Measurements from ENCODE around the gene COQ3. TPM values are rescaled to one million over a fixed set of nuclear protein-coding genes. Genes with fewer than 3 reads are reported as not detected.

The COQ3 gene
- total RNA-seq, 1 experiment from 2014 or later = 10.9 TPM

DNA sequence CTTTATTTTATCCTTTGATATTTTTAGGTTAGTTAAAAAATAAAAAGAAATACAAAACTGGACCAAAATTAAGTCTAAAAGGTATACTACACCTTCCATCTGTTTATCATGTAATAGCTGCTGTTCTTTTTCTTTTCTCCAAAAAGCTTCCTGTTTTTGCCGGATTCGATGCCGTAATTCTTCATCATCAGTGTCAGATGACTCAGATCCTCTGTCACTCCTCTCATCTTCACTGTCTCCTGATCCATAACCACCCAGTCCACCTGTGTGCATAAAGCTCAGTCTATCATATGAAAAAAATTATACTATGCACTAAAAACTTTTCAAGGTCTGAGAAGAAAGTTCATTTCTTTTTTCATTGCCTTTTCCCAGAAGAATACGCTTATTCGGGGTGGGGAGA lies 8.5 kb upstream of the COQ3 start:
- no peak overlapping the region for H4K8ac ChIP-seq (replicated peaks; ENCODE audit: insufficient read length, low read depth, low read length)
- H2BK120ac ChIP-seq (ENCODE audit: low read depth, low read length, poor library complexity, severe bottlenecking) = no peak overlapping the region
- H3K56ac ChIP-seq (ENCODE audit: insufficient read length, low read depth, low read length) = no peak overlapping the region
- Mint-ChIP-seq H3K36me3 (ENCODE audit: insufficient read depth in 1 of 3, low read depth in 3 of 3) (peaks cover 44 to 86% (median 73%) of the 10 kb centered on the region in 3 experiments; a peak in 6 of 7 replicates), H3K27me3 (ENCODE audit: low read depth) (no peaks in the 10 kb centered on the region), H3K4me3 (no peak overlapping the region), H3K4me1 (no peaks in the 10 kb centered on the region), H3K9me3 (no peaks in the 10 kb centered on the region), H3K27ac (no peak overlapping the region)
- H4K91ac ChIP-seq (ENCODE audit: insufficient read length, low read depth, low read length) = no peak overlapping the region
- WGBS (ENCODE audit: extremely low coverage, insufficient read length, low lambda C conversion rate) = no CpG with 5 or more reads among the region's 5 CpGs
- no peak overlapping the region for H2BK15ac ChIP-seq (ENCODE audit: low read depth, low read length)
- H3K79me1 ChIP-seq (ENCODE audit: insufficient read depth, low read depth, low read length, poor library complexity, severe bottlenecking) = no peaks in the 10 kb centered on the region
- H4K5ac ChIP-seq (ENCODE audit: insufficient read length, low read depth, low read length) = no peak overlapping the region
- no peak for DNase-seq
- no peaks in the 10 kb centered on the region for H3K27me3 ChIP-seq (ENCODE audit: insufficient read depth, low read length)
- no peak overlapping the region for H2AFZ ChIP-seq (ENCODE audit: low read length)
- H2BK12ac ChIP-seq (ENCODE audit: insufficient read length, low read depth, low read length) = no peak overlapping the region
- H3K9me3 ChIP-seq (ENCODE audit: control insufficient read depth, low read depth, low read length) = no peaks in the 10 kb centered on the region
- TF ChIP-seq, protein P1, sequence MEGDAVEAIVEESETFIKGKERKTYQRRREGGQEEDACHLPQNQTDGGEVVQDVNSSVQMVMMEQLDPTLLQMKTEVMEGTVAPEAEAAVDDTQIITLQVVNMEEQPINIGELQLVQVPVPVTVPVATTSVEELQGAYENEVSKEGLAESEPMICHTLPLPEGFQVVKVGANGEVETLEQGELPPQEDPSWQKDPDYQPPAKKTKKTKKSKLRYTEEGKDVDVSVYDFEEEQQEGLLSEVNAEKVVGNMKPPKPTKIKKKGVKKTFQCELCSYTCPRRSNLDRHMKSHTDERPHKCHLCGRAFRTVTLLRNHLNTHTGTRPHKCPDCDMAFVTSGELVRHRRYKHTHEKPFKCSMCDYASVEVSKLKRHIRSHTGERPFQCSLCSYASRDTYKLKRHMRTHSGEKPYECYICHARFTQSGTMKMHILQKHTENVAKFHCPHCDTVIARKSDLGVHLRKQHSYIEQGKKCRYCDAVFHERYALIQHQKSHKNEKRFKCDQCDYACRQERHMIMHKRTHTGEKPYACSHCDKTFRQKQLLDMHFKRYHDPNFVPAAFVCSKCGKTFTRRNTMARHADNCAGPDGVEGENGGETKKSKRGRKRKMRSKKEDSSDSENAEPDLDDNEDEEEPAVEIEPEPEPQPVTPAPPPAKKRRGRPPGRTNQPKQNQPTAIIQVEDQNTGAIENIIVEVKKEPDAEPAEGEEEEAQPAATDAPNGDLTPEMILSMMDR (conservative IDR thresholded peaks at IDR 0.05) = no peak
- no peak overlapping the region for H2AK5ac ChIP-seq (ENCODE audit: insufficient read length, low read length)
- no peak overlapping the region for H2BK20ac ChIP-seq (ENCODE audit: low read depth, low read length, poor library complexity, severe bottlenecking)
- no peak overlapping the region for H3K18ac ChIP-seq (ENCODE audit: insufficient read length, low read depth, low read length)
- H3K9ac ChIP-seq (ENCODE audit: extremely low read depth, insufficient read length, low read length) = no peak overlapping the region
- H3K23ac ChIP-seq (ENCODE audit: insufficient read length, low read depth, low read length) = no peak overlapping the region
- no peaks in the 10 kb centered on the region for H3K79me2 ChIP-seq (ENCODE audit: insufficient read depth, low read length)
- no peak overlapping the region for H3K4me2 ChIP-seq (ENCODE audit: insufficient read depth, insufficient read length, low read length)
- no peak overlapping the region for H2BK5ac ChIP-seq (ENCODE audit: insufficient read length, low read length)
- no peak overlapping the region for H3T11ph ChIP-seq (ENCODE audit: low read length)
- H3K4ac ChIP-seq (ENCODE audit: low read depth, low read length) = no peak overlapping the region
- no peaks in the 10 kb centered on the region for H3K23me2 ChIP-seq (ENCODE audit: insufficient read length, low read depth, low read length, poor library complexity, severe bottlenecking)
- H3K14ac ChIP-seq (ENCODE audit: insufficient read depth, low read length) = no peak overlapping the region
- no peaks in the 10 kb centered on the region for H3K4me1 ChIP-seq (ENCODE audit: insufficient read depth, low read length)
- no peak overlapping the region for H3K27ac ChIP-seq (ENCODE audit: insufficient read length, low read depth, low read length)
- no peaks in the 10 kb centered on the region for H4K20me1 ChIP-seq (ENCODE audit: control insufficient read depth, insufficient read depth, insufficient read length)

Measured in H9 (cell line).